Measurements from ENCODE around the gene NKAIN2.
A peak's percentile ranks its signal among the peaks of the same experiment; 100 is the strongest.

The NKAIN2 gene

DNA sequence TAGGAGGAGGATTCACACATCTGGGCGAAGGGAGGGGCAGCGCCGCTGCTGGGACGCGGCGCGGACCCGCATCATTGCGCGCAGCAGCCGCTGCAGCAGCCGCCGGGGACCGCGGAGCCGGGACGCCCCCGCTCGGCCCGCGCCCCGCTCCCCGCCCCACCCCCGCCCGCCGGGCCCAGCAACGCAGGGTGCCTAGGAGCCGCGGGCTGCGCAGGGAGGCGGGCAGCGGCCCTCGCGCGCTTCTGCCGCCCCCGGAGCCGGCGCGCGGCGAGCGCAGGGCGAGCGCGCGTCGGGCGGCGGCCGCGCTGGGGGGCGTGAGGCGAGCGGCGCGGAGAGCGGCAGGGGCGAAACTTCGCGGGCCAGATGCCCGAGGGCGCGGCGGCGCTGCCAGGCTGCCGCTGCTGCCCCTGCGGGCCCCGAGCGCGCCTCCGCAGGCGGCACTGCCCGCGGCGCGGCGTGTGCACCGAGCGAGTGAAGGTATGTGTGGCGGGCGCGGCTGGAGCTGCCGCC lies at the start of gene NKAIN2:
TSS of gene NKAIN2 (plus strand) at position 362 of the 510 bp plus-strand sequence.
- no peak for DNase-seq (ENCODE audit: low read depth in 2 of 3, low spot score in 2 of 3)

DNA sequence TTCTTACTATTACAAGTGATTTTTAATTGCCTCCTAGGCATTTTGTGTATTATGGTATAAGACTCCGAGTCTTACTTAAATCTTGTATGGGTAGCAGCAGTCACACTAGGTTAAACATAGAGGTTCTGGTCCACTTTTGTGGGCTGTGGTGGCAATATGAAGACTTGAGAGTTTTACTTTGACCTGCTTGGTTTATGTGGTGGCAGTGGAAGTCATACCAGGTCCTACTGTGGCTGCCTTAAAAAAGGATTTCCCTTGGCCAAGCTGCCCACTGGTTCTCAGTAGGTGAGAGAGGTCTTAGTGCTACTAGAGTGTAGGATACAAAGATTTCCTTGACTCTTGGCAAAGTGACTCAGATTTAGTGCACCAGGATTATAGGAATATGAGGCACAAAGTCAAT lies 44.2 kb upstream of the NKAIN2 start:
- DNase-seq (ENCODE audit: low read depth in 2 of 3, low spot score in 2 of 3) = no peak

DNA sequence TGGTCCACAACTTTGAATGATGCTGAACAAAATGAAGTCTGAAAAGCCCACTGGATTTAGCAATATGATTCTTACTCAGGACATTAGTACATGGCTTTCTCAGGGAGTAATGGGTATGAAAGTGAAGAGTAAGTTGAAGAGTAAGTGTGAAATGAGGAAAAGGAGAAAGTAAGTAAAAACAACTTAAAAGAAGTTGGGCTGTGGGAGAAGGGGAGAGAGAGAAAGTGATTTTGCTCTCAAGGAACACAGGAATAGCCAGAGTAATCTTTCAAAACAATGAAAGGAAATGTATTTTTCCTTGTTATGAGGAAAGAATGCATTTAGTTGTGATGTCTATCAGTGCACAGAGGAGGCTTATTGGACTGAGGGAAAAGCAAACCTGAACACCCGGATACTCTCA lies 39.8 kb upstream of the NKAIN2 start:
- DNase-seq (ENCODE audit: low read depth in 2 of 3, low spot score in 2 of 3) = no peak

DNA sequence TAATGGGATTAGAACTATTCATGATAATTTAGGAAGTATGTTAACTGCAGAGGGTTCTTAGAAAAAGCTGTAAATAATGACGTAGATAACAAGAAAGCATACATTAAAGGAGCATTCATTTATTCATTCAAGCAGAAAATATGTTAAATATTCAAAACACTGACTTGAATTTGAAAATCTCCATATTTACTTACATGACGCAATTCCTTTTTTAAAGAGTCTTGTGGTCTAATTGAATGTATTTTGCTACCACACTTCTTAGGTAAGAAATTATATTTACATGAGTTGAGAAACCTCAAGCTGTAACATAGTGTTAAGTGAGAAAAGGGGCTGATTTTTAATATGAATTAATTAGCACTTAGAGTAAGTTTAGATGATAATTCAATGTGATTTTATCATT lies 38.9 kb upstream of the NKAIN2 start:
- no peak for DNase-seq (ENCODE audit: low read depth in 2 of 3, low spot score in 2 of 3)

DNA sequence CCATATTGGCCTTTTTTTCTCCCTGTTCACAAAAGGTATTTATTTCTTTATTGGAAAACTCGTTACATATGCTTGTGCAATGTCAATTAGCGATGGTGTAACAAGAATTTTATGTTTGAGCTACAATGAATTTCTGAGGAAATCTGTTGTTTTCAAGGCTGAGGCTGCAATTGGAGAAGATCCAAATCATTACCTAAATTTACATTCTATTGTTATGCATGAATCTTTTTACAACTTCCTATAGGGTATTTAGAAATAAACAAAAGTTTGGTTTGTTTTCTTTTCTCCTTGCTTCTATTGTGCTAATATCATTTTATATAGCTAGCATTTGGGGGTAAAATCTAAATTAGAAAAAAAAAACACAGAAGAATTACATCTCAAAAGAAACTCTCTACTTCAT lies 34.7 kb upstream of the NKAIN2 start:
- DNase-seq (ENCODE audit: low read depth in 2 of 3, low spot score in 2 of 3) = no peak

DNA sequence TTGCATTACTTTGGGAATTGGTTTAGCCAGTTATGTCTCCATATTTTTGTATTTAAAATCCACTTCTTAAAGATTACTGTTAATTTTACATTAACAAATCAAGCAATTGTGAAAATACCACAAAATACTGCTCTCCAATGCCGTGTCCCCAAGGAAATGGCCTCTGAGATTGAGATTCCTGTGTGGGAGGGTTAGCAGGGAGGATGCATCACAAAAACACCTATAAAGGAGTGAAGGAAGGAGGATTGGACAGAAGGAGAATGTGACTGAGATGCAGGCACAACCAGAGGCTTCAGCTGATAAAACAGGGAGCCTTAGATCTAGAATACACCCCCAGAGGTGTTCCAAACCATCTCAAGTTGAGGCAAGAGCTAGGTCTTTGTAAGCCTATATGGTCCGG lies 34.2 kb upstream of the NKAIN2 start:
- DNase-seq (ENCODE audit: low read depth in 2 of 3, low spot score in 2 of 3) = no peak

DNA sequence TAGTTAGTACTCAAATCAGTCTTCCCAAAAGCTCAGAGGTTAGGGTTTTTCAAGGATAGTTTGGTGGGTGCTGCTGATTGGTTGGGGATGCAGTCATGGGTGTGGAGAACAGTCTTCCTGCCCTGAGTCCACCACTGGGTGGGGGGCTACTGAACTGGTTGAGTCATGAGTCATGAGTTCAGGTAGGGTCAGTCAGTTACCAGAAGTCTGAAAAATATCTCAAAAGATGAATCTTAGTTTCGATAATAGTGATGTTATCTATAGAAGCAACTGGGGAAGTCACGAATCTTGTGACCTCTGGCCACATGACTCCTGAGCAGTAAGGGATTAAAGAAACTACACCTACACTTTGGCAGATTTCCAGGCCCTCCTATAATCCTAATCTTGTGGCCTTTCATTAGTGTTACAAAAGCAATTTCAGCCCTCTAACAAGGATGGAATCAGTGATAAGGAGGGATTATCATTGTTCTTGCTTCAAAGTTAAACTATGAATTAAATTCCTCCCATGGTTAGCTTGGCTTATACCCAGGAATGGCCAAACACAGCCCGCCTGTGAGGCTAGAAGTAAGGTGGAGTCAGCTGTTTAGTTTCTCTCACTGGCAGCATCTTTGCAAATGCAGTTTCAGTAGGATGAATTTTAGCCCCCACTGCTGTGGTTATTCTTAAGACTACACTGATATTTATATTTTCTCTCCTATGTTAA lies 33.3 kb upstream of the NKAIN2 start:
- no peak for DNase-seq (ENCODE audit: low read depth in 2 of 3, low spot score in 2 of 3)

DNA sequence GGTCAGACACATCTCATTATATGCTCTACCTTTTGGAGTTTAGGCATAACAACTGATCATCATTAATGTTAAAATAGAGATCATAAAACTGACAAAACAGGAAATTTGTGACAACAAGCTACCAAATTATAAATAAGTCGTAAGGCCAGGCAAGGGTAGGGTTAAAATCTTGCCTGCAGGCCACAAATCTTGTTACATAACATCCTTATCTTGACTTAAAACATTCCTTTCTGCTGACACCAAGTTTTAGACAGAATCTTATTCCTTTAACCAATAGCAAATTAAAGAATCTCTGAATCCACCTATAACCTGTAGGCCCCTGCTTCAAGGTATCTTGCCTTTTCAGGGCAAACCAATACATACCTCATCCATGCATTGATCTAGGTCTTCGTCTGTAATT lies 32.5 kb upstream of the NKAIN2 start:
- no peak for DNase-seq (ENCODE audit: low read depth in 2 of 3, low spot score in 2 of 3)

DNA sequence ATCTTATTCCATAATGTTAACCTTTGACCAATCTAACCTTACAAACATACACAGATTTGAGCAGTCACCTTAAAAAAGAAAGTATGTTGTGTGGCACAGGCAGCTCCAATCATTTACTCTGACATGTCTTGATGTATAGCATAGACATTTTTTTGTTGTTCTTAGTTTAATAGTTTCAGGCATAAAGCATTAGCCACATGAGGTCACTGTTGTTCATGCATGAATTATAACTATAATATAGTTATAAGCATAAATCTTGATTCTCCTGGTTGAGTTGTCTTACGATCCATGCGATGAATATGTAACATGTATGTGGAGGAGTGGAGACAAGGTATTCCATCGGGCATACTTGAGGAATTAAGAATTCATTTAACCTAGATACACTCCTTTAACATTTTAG lies 26.1 kb upstream of the NKAIN2 start:
- no peak for DNase-seq (ENCODE audit: low read depth in 2 of 3, low spot score in 2 of 3)

DNA sequence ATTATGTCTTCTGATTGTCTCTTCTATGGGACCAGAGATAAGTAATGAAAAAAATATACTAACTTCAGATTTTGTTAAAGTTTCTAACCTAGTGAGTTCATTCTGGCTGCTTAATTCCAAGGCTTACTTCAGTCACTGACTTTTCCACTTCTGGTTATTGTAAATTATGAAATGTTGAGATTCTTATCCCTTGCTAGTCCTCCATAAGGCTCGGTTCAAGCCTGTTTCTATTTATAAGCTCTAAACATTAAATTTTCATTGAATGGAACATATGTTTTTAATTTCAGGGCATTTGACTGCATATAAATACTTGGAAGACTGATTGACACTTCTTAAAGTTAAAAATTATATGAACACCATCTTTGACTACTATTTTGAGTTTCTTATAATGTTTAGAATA lies 23.6 kb upstream of the NKAIN2 start:
- DNase-seq (ENCODE audit: low read depth in 2 of 3, low spot score in 2 of 3) = no peak

DNA sequence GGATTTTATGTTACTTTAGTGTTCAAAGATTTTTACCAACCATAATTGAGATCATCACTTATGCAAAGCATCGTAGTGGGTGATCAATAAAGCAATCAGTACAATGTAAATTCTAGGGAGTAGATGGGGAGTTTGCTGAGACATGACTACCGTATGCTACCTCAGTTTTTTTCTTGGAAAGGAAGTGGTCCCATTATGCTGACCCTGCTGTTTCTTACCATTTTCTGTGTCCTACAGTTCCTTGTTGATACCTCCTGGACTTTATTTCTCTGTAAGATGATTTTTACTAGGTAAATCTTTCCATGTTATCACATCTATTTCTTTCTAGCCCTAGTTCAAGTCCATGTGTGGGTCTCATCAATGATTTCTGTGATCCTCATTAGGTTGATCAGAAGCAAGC lies 19.3 kb upstream of the NKAIN2 start:
- no peak for DNase-seq (ENCODE audit: low read depth in 2 of 3, low spot score in 2 of 3)

DNA sequence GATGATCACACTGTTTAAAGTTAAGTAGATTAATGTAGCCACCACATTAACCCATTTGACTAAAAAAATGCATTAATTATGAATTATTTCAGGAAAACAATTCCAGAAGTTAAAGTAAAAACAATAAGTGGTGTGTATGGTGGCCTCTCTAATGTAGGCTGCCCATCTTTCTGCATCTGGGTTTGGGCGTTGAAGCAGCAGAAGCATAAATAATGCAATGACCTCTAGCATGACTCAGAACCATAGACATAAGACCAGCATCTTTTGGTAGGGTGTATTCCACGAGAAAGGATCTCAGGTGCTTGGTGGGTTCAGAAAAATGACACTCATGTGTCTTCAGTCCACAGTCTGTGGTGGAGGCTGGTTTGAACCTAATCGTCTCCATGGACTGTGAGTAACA lies 18.6 kb upstream of the NKAIN2 start:
- no peak for DNase-seq (ENCODE audit: low read depth in 2 of 3, low spot score in 2 of 3)

DNA sequence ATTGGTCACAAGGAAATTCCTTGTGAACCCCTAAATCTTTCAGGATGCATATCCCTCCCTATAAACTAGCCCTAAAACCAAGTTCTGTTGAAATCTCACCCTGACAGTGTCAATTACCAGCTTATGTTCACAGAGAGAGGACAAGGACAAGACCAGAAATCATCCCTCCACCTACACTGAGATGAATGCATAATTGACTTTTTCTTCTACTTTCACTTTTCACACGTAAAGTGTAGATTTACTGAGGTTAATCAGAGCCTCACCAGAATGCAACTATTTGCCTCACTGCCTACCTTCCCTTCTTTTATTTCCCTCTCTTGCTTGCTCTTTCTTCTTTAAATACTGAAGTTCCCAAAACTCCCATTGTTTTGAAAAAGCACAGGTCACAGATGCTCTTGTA lies 15.3 kb upstream of the NKAIN2 start:
- no peak for DNase-seq (ENCODE audit: low read depth in 2 of 3, low spot score in 2 of 3)

DNA sequence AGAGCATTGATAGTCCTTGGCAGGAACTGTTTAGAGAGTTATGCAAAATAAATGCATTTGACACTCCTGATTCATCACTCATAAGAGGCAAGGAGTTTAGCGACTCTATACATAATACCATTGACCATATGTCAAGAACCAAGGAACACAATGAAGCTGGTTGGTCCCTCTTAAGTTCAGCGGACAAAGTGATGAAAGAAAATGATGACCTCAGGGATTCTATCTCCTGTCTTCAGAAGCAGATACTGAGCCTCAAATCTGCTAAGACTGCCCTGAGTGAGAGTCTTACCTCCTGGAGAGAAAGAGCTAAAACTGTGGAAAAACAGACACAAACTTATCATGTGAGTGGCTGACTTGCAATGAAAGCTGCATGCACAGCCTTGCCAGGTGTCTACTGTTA lies 9.5 kb upstream of the NKAIN2 start:
- no peak for DNase-seq (ENCODE audit: low read depth in 2 of 3, low spot score in 2 of 3)

DNA sequence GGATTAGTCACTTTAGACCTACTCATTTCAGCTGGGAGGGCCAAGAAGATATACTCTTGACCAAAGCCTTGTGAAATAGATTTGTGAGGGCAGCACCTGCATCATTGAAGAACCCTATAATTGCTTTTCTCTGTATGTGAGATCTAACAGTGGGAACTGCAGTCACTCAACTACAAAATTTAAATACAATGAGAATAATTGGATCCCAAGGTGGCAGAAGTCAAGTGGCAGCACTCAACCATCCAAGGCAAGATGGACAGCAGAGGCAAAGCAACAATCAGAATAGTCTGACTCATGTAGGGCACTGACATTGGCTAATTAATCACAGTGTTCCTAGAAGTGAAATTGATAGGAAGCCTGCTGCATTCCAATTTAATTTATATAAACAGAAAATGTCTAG lies 8.9 kb upstream of the NKAIN2 start:
- no peak for DNase-seq (ENCODE audit: low read depth in 2 of 3, low spot score in 2 of 3)

DNA sequence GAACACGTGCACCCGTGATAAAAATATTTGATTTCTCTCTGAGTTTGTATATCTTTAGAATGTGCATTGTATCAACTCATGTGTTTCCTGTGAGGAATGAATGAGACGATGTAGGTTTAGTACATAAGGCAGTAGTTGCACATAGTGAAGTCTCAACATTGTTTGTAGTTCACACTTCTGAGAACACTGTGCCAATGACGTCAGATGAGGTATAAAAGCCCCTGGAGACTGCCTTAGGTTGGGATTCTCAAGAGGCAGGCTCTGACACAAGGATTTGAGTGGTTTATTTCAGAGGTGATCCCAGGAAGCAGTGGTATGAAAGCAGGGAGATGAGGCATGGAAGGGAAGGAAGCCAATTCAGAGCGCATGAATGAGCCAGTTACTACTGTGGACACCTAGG lies 2.6 kb upstream of the NKAIN2 start:
- DNase-seq (ENCODE audit: low read depth in 2 of 3, low spot score in 2 of 3) = no peak

DNA sequence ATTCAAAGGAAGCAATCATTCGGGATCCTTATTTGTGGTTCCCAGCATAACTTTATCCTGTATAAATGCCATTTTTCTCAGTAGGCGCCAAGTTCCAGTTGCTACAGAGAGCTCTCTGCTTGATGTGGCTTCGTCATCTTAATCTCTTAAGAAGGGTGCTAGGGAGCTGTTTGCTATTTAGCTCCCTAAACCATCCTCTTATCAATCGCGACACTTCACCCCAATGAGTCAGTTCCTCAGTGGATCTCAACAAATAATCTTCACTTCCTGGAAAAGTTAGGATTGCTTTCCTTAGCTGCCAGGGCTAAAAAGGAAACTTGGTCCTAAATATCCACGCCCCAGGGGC lies 1.3 kb upstream of the NKAIN2 start:
- no peak for DNase-seq (ENCODE audit: low read depth in 2 of 3, low spot score in 2 of 3)

DNA sequence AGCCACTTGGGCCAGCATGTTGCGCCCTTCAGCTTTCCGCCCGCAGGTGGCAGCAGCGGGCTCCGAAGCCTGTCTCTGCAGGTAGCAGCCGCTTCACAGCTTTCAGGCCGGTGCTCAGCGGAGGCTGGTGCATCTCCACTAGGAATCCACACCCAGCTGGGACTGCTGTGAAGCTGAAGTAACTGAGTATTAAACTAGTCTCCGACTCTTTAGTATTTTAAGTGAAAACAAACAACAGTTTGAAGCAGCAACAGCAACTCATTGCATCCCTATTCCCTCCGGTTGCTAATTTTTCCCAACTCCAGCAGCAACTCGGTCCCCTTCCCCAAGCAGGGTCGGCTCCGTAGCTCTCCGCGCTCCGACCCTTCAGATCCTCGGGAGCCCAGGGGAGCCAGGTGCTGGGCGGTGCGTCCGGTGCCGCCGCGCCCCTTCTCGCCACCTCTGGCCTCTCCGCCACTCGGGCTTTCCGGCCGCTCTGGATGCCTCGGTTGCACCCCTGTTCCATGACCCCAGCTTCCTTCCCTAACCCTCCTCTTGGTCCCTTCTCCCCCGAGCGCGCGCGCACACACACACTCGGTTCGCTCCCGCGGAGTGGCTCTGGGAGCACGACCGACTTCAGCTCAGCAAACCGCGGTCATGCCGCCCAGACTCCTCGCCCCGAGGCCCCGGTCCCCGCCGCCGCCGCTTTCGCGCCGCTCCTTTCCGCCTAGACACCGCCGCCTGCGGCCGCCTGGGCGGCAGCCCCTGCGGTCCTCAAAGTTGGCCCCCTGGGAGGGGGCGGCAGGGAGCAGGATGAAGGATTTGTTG lies 765 bp upstream of the NKAIN2 start:
- peak; percentile 25 to 40 (median 36) for DNase-seq (ENCODE audit: low read depth in 2 of 3, low spot score in 2 of 3)

DNA sequence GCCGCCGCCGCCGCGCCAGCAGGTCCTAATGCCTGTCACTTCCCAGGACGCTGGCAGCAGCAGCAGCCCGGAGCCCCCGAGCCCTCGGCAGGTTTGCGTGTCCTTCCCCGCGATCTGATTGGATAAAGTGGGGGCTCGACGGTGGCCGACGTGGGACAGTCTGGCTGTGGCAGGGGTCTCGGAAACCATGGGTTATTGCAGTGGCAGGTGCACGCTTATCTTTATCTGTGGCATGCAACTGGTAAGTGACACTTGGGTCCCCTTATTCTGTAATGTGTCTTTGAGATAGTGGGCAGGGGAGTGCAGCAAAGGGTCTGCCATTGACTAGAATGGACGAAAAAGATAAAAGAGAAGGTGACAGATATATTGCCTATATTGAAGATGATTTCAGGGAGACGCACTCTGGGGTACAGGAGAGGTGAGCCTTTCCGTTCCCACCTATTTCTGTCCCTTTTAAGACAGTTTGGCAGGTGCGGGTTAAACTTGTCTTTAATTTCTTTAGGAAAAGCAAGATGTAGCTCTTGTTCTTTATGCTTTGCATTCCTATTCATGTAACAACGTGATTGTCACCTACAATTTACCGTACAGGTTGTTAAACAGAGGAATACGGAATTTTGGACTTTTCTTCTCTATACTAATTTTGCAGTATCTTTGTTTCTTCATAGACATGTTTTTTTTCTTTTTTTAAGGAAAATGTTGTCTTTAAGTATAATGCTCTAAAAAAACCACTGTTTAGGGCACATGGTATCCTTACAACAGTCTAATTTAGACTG lies 535 bp downstream of the NKAIN2 start:
- no peak for DNase-seq (ENCODE audit: low read depth in 2 of 3, low spot score in 2 of 3)

DNA sequence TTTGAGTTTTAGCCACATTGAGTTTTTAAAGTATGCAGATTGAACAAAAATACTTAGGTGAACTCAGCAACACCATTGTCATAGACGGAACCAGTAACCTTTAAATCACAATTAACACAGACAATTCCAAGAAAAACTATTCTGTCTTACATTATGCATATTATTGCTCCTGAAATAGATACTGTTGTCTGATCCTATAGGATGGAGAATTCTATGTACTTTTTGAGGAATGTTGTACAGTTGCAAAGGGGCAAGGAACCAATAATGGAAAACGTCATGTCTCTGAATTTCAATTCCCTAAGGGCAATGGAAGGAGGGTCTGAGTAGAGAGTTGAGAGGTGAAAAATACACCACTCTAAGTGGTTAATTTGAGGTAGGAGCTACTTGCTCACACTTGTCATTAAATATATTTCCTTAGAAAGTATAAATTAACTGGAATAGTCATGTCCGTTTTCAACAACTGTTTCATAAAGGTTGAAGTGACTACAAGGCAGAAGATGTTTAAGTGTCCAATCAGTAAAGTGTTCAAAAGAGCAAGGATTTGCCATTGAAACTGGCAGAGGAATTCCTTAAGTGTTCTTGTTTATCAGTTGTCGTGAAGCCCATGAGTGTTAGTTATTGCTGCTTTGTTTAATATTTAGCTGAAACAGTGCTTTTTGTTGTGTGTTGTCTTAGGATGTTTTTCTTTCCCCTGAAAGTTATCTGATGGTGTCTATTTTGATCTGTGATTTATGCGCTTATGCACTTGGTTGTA lies 1.3 kb downstream of the NKAIN2 start:
- DNase-seq (ENCODE audit: low read depth in 2 of 3, low spot score in 2 of 3) = no peak

DNA sequence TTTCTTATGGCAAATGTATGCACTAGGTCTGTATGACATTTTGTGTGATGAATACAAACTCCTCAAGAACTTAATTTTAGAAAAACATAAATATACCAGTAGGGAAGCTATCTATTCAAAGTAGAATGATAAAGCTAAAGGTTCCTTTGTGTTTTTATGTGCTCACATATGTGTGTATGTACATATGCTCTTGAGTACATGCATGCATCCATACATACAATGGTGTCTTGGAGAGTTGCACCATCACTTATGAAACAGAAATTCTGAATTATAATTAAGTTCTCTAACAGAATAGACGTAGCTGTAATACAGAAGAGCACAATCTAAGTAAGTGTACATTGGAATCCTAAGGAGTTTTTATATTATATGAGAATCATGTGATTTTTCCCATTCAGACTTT lies 2.3 kb downstream of the NKAIN2 start:
- DNase-seq (ENCODE audit: low read depth in 2 of 3, low spot score in 2 of 3) = no peak
